HCT116 (cell line): Measurements from ENCODE around the gene BPIFB6. TPM values are rescaled to one million over a fixed set of nuclear protein-coding genes. Genes with fewer than 3 reads are reported as not detected.

Experiments used
- ATAC-seq: fragments of 200-7000 bp; cut with Tn5 transposase; 2 replicates; pipeline ENCODE4 v1.9.1; 2020; ENCODE audit warnings: mild to moderate bottlenecking, moderate library complexity
- BruUV-seq: library from RNA; stranded (reverse); fragments of 400-500 nt; replicated peaks from 2 replicates; lab custom pipeline; 2021; lab: Mats Ljungman, UMichigan
- CTCF ChIA-PET: fragments of 300-600 bp; sonication (Branson Sonifier 250); formaldehyde crosslinking; loops from one replicate; lab custom pipeline; 2021; ENCODE audit warnings: antibody characterized with exemption; lab: Charles Lee
- POLR2A ChIA-PET: fragments of 300-600, 350-600 bp; sonication (Branson Sonifier 250); formaldehyde crosslinking; loops from one replicate; lab custom pipeline; 2021; ENCODE audit warnings: antibody characterized with exemption; lab: Charles Lee
- RAD21 ChIA-PET, 2 experiments: fragments of 300-600 bp; sonication (Branson Sonifier 250); formaldehyde crosslinking; loops; one replicate each; lab custom pipeline; 2023; ENCODE audit warnings: low total read pairs in 2 of 2; ENCODE audit not compliant: uncharacterized antibody in 2 of 2, unreplicated experiment in 2 of 2, low non-redundant PET in 1 of 2; lab: Charles Lee
- DNase-seq: peaks from one replicate; pipeline ENCODE4 v3.0.0-alpha.2; 2010; ENCODE audit warnings: low read depth, low spot score
- H2AFZ ChIP-seq: fragments of 200-600 bp; shearing (Covaris generic), sonication (generic); 2 replicates; pipeline ENCODE4 v1.6.1; 2017; ENCODE audit warnings: low read depth, mixed run types, mixed read lengths, antibody characterized with exemption, low read length; ENCODE audit not compliant: poor library complexity, severe bottlenecking
- H3K27ac ChIP-seq: 2 replicates; pipeline ENCODE4 v1.5.1; 2012; ENCODE audit warnings: low read depth, low read length
- H3K27me3 ChIP-seq: fragments of 200-600 bp; sonication (generic); 2 replicates; pipeline ENCODE4 v1.6.1; 2016; ENCODE audit warnings: mixed run types, low read length, mixed read lengths; ENCODE audit not compliant: insufficient read depth
- H3K36me3 ChIP-seq, 2 experiments: fragments of 200-500 bp in 1 of 2; fragments of 200-600 bp in 1 of 2; sonication (Bioruptor generic) in 1 of 2; sonication (generic) in 1 of 2; 2 replicates each; pipeline versions ENCODE4 v1.5.1 to v1.6.1; 2014 to 2016; ENCODE audit warnings: low read length in 2 of 2, inconsistent platforms in 1 of 2, mixed read lengths in 1 of 2, mixed run types in 1 of 2; ENCODE audit not compliant: insufficient read depth in 2 of 2, control insufficient read depth in 1 of 2
- H3K4me1 ChIP-seq, 2 experiments: fragments of 200-600 bp in 1 of 2; sonication (generic) in 1 of 2; 2 replicates each; pipeline versions ENCODE4 v1.5.1 to v1.6.1; 2012 to 2017; ENCODE audit warnings: low read length in 2 of 2, inconsistent platforms in 1 of 2, mild to moderate bottlenecking in 1 of 2, mixed read lengths in 1 of 2, mixed run types in 1 of 2, moderate library complexity in 1 of 2; ENCODE audit not compliant: insufficient read depth in 2 of 2, control insufficient read depth in 1 of 2
- H3K4me2 ChIP-seq: fragments of 200-600 bp; sonication (generic); 2 replicates; pipeline ENCODE4 v1.6.1; 2017; ENCODE audit warnings: mixed run types, low read length, mixed read lengths
- H3K4me3 ChIP-seq, 2 experiments: fragments of 200-600 bp in 1 of 2; sonication (generic) in 1 of 2; replicated peaks in 1 of 2; 2 replicates each; pipeline ENCODE4 v1.5.1; 2011 to 2016; ENCODE audit warnings: low read length in 2 of 2, control low read depth in 1 of 2, low read depth in 1 of 2, mild to moderate bottlenecking in 1 of 2, mixed read lengths in 1 of 2, mixed run types in 1 of 2
- H3K79me2 ChIP-seq: fragments of 200-600 bp; sonication (generic); 2 replicates; pipeline ENCODE4 v1.6.1; 2017; ENCODE audit warnings: mild to moderate bottlenecking, mixed run types, low read length, moderate library complexity, mixed read lengths; ENCODE audit not compliant: insufficient read depth
- H3K9ac ChIP-seq: fragments of 200-600 bp; sonication (generic); 2 replicates; pipeline ENCODE4 v1.6.1; 2016; ENCODE audit warnings: low read length, mixed read lengths
- H3K9me2 ChIP-seq: fragments of 200-600 bp; sonication (generic), shearing (Covaris generic); 2 replicates; pipeline ENCODE4 v1.6.1; 2017; ENCODE audit warnings: mixed run types, mild to moderate bottlenecking, moderate library complexity; ENCODE audit not compliant: insufficient read depth
- H3K9me3 ChIP-seq, 2 experiments: fragments of 200-500 bp in 1 of 2; fragments of 200-600 bp in 1 of 2; sonication (Bioruptor generic) in 1 of 2; sonication (generic) in 1 of 2; 2 replicates each; pipeline ENCODE4 v1.6.1; 2014 to 2017; ENCODE audit warnings: low read length in 2 of 2, mixed read lengths in 2 of 2, inconsistent platforms in 1 of 2, low read depth in 1 of 2, mild to moderate bottlenecking in 1 of 2, mixed run types in 1 of 2, moderate library complexity in 1 of 2; ENCODE audit not compliant: control insufficient read depth in 1 of 2, insufficient read depth in 1 of 2
- H4K20me1 ChIP-seq: fragments of 200-600 bp; sonication (generic), shearing (Covaris generic); 2 replicates; pipeline ENCODE4 v1.6.1; 2017; ENCODE audit warnings: mixed run types, mild to moderate bottlenecking, moderate library complexity; ENCODE audit not compliant: insufficient read depth
- CTCF ChIP-seq, 3 experiments: fragments of 200-600 bp in 1 of 3; sonication (generic) in 1 of 3; IDR thresholded peaks in 2 of 3; conservative IDR thresholded peaks in 1 of 3; 2 replicates each; pipeline ENCODE4 v1.5.1; 2012 to 2017; ENCODE audit warnings: low read depth in 2 of 3, low read length in 2 of 3, antibody characterized with exemption in 1 of 3, borderline replicate concordance in 1 of 3, control low read depth in 1 of 3, mild to moderate bottlenecking in 1 of 3, mixed read lengths in 1 of 3, mixed run types in 1 of 3, moderate library complexity in 1 of 3; ENCODE audit not compliant: insufficient read depth in 1 of 3
- FOSL1 ChIP-seq: IDR thresholded peaks from 2 replicates; pipeline ENCODE4 v1.6.1; 2012; ENCODE audit warnings: low read depth
- MAX ChIP-seq: IDR thresholded peaks from 2 replicates; pipeline ENCODE4 v1.6.1; 2012
- SIN3A ChIP-seq: IDR thresholded peaks from 2 replicates; pipeline ENCODE4 v1.6.1; 2012; ENCODE audit warnings: low read depth
- SRF ChIP-seq: IDR thresholded peaks from 2 replicates; pipeline ENCODE4 v1.6.1; 2012; ENCODE audit warnings: low read depth
- YY1 ChIP-seq: IDR thresholded peaks from 2 replicates; pipeline ENCODE4 v1.6.1; 2011; ENCODE audit warnings: low read length, low read depth, moderate library complexity, mild to moderate bottlenecking; ENCODE audit not compliant: insufficient replicate concordance; ENCODE audit errors: extremely low read depth
- ZNF274 ChIP-seq: fragments of 200-500 bp; sonication (Bioruptor generic); IDR thresholded peaks from 2 replicates; pipeline ENCODE4 v1.6.1; 2014; ENCODE audit warnings: mild to moderate bottlenecking, low read depth, low read length, inconsistent platforms
- intact Hi-C: fragments of 100-400 bp; cut with micrococcal nuclease; formaldehyde crosslinking; loops from 2 replicates; pipeline ENCODE4 v1.10.0; 2022
- total RNA-seq: library from RNA; stranded (reverse); gene quantifications from one replicate; pipeline ENCODE4 v1.2.1, GENCODE V29; 2021; ENCODE audit not compliant: unreplicated experiment

Gene BPIFB6
- total RNA-seq, 1 experiment from 2014 or later = not detected

DNA sequence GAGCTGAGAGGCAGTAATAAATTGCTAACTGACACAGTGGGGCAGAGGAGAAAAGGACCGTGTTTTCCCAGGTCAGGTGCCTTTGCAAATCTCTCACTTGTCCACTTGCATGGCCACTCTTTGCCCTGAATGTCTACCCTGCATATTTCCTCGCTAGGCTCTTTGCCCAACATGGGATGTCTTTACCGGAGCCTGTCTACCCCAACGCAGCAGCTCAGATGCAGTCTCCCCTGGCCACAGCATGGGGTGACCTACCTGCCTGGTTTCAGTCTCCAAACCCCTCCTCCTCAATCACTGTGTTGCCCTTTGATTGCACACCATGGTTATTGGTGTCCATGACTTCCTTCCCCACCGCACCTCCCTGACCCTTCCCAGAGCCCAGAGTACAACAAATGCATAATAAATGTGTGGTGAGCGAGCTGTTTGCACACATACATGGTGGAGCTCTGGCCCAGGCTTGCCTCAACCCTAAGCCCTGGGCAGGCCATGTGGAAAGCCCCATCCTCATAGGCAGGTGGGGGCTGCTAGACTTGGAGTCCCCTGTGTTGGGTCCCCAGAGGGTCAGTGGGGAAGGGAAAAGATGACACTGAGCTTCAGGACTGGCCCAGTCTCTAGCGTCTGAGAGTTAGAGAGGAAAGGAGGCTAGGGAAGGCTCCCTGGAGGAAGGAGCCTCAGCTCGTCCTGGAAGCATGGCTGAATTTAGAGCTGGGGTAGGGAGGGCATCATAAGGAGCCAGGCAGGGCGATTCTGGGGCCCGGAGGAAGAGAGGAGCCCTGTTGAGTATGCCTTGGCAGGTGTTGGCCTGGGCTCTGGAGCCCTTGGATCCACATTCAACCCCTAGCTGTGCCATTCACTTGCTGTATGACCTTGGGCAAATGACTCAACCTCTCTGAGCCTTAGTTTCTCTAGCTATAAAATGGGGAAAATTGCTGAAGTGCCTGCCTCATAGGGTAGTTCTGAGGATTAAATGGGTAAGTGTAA lies 4.4 kb upstream of the BPIFB6 start:
- DNase-seq (no peak), ATAC-seq (no peak)
- H3K79me2 ChIP-seq = no peaks in the 10 kb centered on the region
- H4K20me1 ChIP-seq = no peaks in the 10 kb centered on the region
- H3K9me2 ChIP-seq = no peaks in the 10 kb centered on the region
- no peaks in the 10 kb centered on the region; a peak in 1 of 4 replicates for H3K9me3 ChIP-seq
- ChIA-PET CTCF (no interaction called here), POLR2A (no interaction called here), RAD21 (no interaction called here)
- intact Hi-C loops = no loop called here
- no peak overlapping the region for H3K9ac ChIP-seq
- H3K36me3 ChIP-seq = no peaks in the 10 kb centered on the region
- no peak overlapping the region for H3K4me3 ChIP-seq
- BruUV-seq = no TSS peak
- H3K27me3 ChIP-seq = peaks cover 29% of the 10 kb centered on the region; the same call in 1 of the 2 replicates
- no peak overlapping the region for H3K4me2 ChIP-seq
- no peak for TF ChIP-seq SIN3A
- no peak for TF ChIP-seq ZNF274
- no peak for TF ChIP-seq MAX
- no peak for TF ChIP-seq FOSL1
- no peak for TF ChIP-seq YY1
- no peak for TF ChIP-seq CTCF (IDR thresholded peaks at IDR 0.05 in 2 of 3, conservative IDR thresholded peaks at IDR 0.05 in 1 of 3; ENCODE audit: borderline replicate concordance in 1 of 3, insufficient read depth in 1 of 3, low read depth in 2 of 3, low read length in 2 of 3)
- no peak for TF ChIP-seq SRF
- H2AFZ ChIP-seq = no peak overlapping the region
- no peak overlapping the region for H3K27ac ChIP-seq
- no peaks in the 10 kb centered on the region for H3K4me1 ChIP-seq
